Measurements from ENCODE around the gene ATAT1. TPM values are rescaled to one million over a fixed set of nuclear protein-coding genes. Genes with fewer than 3 reads are reported as not detected.
A peak's percentile ranks its signal among the peaks of the same experiment; 100 is the strongest.

ATAT1 gene
- polyA plus RNA-seq, 4 donors: 6.5 to 28.2 (median 11.6) TPM

- Histone ChIP-seq H3K36me3 (ENCODE audit: control insufficient read depth in 3 of 3, insufficient read depth in 2 of 3, low read depth in 1 of 3, low read length in 3 of 3) (peaks cover 0 to 14% (median 0%) of the 10 kb centered on the region in 3 donors), H3K4me3 (ENCODE audit: low read depth in 1 of 3, low read length in 3 of 3) (peak overlapping the region; percentile 61 to 85 (median 81)), H3K27ac (ENCODE audit: low read depth in 1 of 3, low read length in 2 of 3) (peak overlapping the region; percentile 71 to 97 (median 92)), H3K27me3 (ENCODE audit: control insufficient read depth in 3 of 3, insufficient read depth in 3 of 3, low read length in 3 of 3) (peaks cover 0 to 18% (median 0%) of the 10 kb centered on the region in 3 donors), H3K9me3 (ENCODE audit: control insufficient read depth in 2 of 2, insufficient read depth in 1 of 2, low read depth in 1 of 2, low read length in 1 of 2) (no peaks in the 10 kb centered on the region), H3K4me1 (ENCODE audit: control insufficient read depth in 3 of 3, insufficient read depth in 2 of 3, low read depth in 1 of 3, low read length in 2 of 3) (peaks cover 0 to 26% (median 4%) of the 10 kb centered on the region in 3 donors)
- WGBS, 3 donors: 0 to 2% (median 1%) methylated on average over 24 to 52 of the region's 52 CpGs
- FAIRE-seq: no peak
- DNase-seq: peak; percentile 59 to 76
Observed at GRCh38 chr6:30686908-30687658, 60.4 kb downstream of the ATAT1 start.

DNA sequence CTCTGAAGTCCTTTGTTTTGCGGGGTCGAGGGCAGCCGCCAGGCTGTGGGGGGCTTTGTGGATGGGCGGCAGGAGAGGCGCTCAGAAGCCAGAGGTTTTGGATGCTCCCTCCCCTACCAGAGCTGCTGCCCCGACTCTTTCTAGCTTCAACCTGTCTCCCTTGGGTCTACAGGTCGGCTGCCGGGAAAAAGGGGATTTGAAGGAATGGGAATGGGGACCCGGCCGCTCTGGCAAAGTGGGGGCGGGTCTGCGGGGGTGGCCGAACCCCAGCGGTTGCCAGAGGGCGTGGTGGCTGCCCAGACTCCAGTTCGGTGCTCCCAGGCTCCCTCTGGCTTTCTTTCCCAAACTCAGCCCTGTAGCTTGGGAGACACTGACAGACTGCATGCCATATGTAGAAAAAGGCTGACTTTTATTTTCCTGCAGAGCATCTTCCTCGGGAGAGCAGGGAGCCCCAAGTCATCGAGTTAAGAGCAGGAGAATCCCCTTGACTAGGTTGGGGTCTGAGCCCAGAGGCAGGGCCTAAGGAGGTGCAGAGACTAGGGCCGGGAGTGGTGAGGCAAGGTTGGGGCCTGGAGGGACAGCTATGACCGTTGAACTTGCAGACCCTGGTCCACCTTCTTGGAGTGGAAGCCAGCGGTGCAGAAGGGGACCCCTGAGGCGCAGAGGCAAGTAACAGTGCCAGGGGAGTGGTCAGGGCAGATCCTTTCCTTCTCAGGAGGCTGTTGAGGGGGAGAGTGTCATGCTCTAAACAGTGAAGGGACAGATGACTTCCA is 61.2 kb downstream of the ATAT1 start:
- peaks cover 0 to 25% (median 4%) of the 10 kb centered on the region in 3 donors for H3K4me1 ChIP-seq (ENCODE audit: control insufficient read depth in 3 of 3, insufficient read depth in 2 of 3, low read depth in 1 of 3, low read length in 2 of 3)
- no peaks in the 10 kb centered on the region for H3K9me3 ChIP-seq (ENCODE audit: control insufficient read depth in 2 of 2, insufficient read depth in 1 of 2, low read depth in 1 of 2, low read length in 1 of 2)
- H3K4me3 ChIP-seq (ENCODE audit: low read depth in 1 of 3, low read length in 3 of 3): peak overlapping the region; percentile 61 to 85 (median 81)
- peaks cover 0 to 13% (median 0%) of the 10 kb centered on the region in 3 donors for H3K36me3 ChIP-seq (ENCODE audit: control insufficient read depth in 3 of 3, insufficient read depth in 2 of 3, low read depth in 1 of 3, low read length in 3 of 3)
- peak overlapping the region; percentile 41 to 97 (median 92) for H3K27ac ChIP-seq (ENCODE audit: low read depth in 1 of 3, low read length in 2 of 3)
- peaks cover 0 to 18% (median 0%) of the 10 kb centered on the region in 3 donors for H3K27me3 ChIP-seq (ENCODE audit: control insufficient read depth in 3 of 3, insufficient read depth in 3 of 3, low read length in 3 of 3)
- no peak for DNase-seq
- FAIRE-seq: no peak
- WGBS, 3 donors: 18 to 25% (median 23%) methylated on average over 22 of the region's 22 CpGs

- H3K4me1 ChIP-seq (ENCODE audit: control insufficient read depth in 3 of 3, insufficient read depth in 2 of 3, low read depth in 1 of 3, low read length in 2 of 3): peaks cover 0 to 25% (median 4%) of the 10 kb centered on the region in 3 donors
- peak overlapping the region in 1 of 3 donors; percentile 97 for H3K27ac ChIP-seq (ENCODE audit: low read depth in 1 of 3, low read length in 2 of 3)
- H3K9me3 ChIP-seq (ENCODE audit: control insufficient read depth in 2 of 2, insufficient read depth in 1 of 2, low read depth in 1 of 2, low read length in 1 of 2): no peaks in the 10 kb centered on the region
- peaks cover 0 to 18% (median 0%) of the 10 kb centered on the region in 3 donors for H3K27me3 ChIP-seq (ENCODE audit: control insufficient read depth in 3 of 3, insufficient read depth in 3 of 3, low read length in 3 of 3)
- no peak for DNase-seq
- H3K4me3 ChIP-seq (ENCODE audit: low read depth in 1 of 3, low read length in 3 of 3): no peak overlapping the region
- 82 to 87% (median 86%) methylated on average over 8 to 9 of the region's 9 CpGs for WGBS, 3 donors
- FAIRE-seq: no peak
- H3K36me3 ChIP-seq (ENCODE audit: control insufficient read depth in 3 of 3, insufficient read depth in 2 of 3, low read depth in 1 of 3, low read length in 3 of 3): peaks cover 0 to 10% (median 0%) of the 10 kb centered on the region in 3 donors
Observed at GRCh38 chr6:30688569-30688968, 61.9 kb downstream of the ATAT1 start.

- 81 to 85% (median 84%) methylated on average over 11 of the region's 11 CpGs for WGBS, 3 donors
- Histone ChIP-seq H3K36me3 (ENCODE audit: control insufficient read depth in 3 of 3, insufficient read depth in 2 of 3, low read depth in 1 of 3, low read length in 3 of 3) (peaks cover 0 to 6% (median 0%) of the 10 kb centered on the region in 3 donors), H3K4me3 (ENCODE audit: low read depth in 1 of 3, low read length in 3 of 3) (no peak overlapping the region), H3K4me1 (ENCODE audit: control insufficient read depth in 3 of 3, insufficient read depth in 2 of 3, low read depth in 1 of 3, low read length in 2 of 3) (peaks cover 0 to 25% (median 4%) of the 10 kb centered on the region in 3 donors), H3K27ac (ENCODE audit: low read depth in 1 of 3, low read length in 2 of 3) (peak overlapping the region in 1 of 3 donors; percentile 85), H3K27me3 (ENCODE audit: control insufficient read depth in 3 of 3, insufficient read depth in 3 of 3, low read length in 3 of 3) (peaks cover 0 to 18% (median 0%) of the 10 kb centered on the region in 3 donors), H3K9me3 (ENCODE audit: control insufficient read depth in 2 of 2, insufficient read depth in 1 of 2, low read depth in 1 of 2, low read length in 1 of 2) (no peaks in the 10 kb centered on the region)
- FAIRE-seq (no peak), DNase-seq (no peak)
Observed at GRCh38 chr6:30689022-30689865, 62.6 kb downstream of the ATAT1 start.

DNA sequence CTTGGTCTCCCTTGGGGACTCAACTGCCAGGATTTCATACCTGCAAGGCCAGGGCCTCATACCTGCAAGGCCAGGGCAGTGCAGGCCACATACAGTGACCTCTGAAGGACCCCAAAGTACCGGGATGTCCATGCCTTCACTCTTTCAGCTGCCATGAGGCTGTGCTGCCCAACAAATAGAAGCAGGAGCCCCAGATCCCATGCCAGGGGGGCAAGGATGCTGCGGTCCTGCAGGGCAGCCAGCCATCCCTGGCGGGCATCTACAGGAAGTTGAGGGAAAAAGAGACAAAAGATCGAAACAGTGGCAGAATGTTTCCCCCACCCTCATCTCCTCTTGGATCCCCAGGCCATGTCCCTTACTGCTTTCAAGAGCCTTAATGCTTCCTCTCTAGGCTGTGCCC is 63.3 kb downstream of the ATAT1 start:
- no peak for FAIRE-seq
- DNase-seq: no peak
- Histone ChIP-seq H3K4me3 (ENCODE audit: low read depth in 1 of 3, low read length in 3 of 3) (peak overlapping the region in 1 of 3 donors; percentile 73), H3K9me3 (ENCODE audit: control insufficient read depth in 2 of 2, insufficient read depth in 1 of 2, low read depth in 1 of 2, low read length in 1 of 2) (no peaks in the 10 kb centered on the region), H3K27ac (ENCODE audit: low read depth in 1 of 3, low read length in 2 of 3) (peak overlapping the region in 2 of 3 donors; percentile 76 to 85), H3K27me3 (ENCODE audit: control insufficient read depth in 3 of 3, insufficient read depth in 3 of 3, low read length in 3 of 3) (peaks cover 0 to 18% (median 0%) of the 10 kb centered on the region in 3 donors), H3K36me3 (ENCODE audit: control insufficient read depth in 3 of 3, insufficient read depth in 2 of 3, low read depth in 1 of 3, low read length in 3 of 3) (peaks cover 0 to 6% (median 0%) of the 10 kb centered on the region in 3 donors), H3K4me1 (ENCODE audit: control insufficient read depth in 3 of 3, insufficient read depth in 2 of 3, low read depth in 1 of 3, low read length in 2 of 3) (peaks cover 0 to 25% (median 4%) of the 10 kb centered on the region in 3 donors)
- WGBS, 3 donors: 43 to 77% (median 52%) methylated on average over 4 of the region's 4 CpGs

DNA sequence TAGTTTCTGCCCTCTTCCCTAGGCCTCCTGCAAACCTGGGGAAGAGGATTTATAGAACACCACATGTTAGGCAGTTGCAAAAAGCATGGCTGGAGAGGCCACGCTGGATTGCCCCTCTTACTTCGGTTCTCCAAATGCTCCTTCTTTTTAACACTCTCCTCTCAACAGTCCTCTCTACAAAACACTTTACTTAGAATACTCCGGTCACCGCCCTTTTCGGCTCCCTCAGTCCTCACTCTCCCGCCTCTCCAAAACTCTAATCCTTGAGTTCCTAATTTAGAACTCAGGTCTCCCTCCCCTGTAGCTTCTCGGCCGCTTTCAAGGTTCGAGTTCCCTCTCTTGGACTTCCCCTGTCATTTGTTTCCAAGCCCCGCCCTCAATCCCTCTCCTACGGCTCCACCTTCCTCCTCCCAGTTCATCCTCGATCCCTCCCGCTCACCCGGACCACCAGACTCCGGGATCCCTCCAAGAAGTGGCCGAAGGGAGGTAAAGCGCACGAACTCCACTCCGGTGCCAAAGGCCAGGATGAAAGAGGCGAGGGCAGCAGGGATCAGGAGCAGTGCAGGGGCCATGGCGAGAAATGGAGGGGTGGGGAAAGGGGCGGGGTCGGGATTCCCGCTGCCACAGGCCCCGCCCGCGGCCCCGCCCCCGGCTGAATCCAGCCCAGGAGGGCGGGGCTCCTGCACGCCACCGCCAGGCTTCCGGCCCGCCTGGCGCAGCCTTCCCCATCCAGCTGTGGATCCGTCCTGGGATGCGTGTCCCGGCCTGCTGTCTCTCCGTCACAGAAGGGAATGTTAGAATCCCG is 63.9 kb downstream of the ATAT1 start, which contains the start of gene NRM:
TSS of gene NRM (minus strand) at position 582 of the 805 bp plus-strand sequence. CDS start at position 572, 10 bp downstream.
- no peaks in the 10 kb centered on the region for H3K9me3 ChIP-seq (ENCODE audit: control insufficient read depth in 2 of 2, insufficient read depth in 1 of 2, low read depth in 1 of 2, low read length in 1 of 2)
- WGBS, 3 donors: 0 to 2% (median 1%) methylated on average over 38 to 40 of the region's 40 CpGs
- peaks cover 0 to 25% (median 4%) of the 10 kb centered on the region in 3 donors for H3K4me1 ChIP-seq (ENCODE audit: control insufficient read depth in 3 of 3, insufficient read depth in 2 of 3, low read depth in 1 of 3, low read length in 2 of 3)
- peak within 1 kb of the TSS; percentile 35 to 85 (median 76) for H3K27ac ChIP-seq (ENCODE audit: low read depth in 1 of 3, low read length in 2 of 3)
- no peak for FAIRE-seq
- peak within 1 kb of the TSS; percentile 49 to 73 (median 52) for H3K4me3 ChIP-seq (ENCODE audit: low read depth in 1 of 3, low read length in 3 of 3)
- H3K27me3 ChIP-seq (ENCODE audit: control insufficient read depth in 3 of 3, insufficient read depth in 3 of 3, low read length in 3 of 3): peaks cover 0 to 16% (median 0%) of the 10 kb centered on the region in 3 donors
- DNase-seq: peak; percentile 87 to 94
- peaks cover 0 to 1% (median 0%) of the 10 kb centered on the region in 3 donors for H3K36me3 ChIP-seq (ENCODE audit: control insufficient read depth in 3 of 3, insufficient read depth in 2 of 3, low read depth in 1 of 3, low read length in 3 of 3)

DNA sequence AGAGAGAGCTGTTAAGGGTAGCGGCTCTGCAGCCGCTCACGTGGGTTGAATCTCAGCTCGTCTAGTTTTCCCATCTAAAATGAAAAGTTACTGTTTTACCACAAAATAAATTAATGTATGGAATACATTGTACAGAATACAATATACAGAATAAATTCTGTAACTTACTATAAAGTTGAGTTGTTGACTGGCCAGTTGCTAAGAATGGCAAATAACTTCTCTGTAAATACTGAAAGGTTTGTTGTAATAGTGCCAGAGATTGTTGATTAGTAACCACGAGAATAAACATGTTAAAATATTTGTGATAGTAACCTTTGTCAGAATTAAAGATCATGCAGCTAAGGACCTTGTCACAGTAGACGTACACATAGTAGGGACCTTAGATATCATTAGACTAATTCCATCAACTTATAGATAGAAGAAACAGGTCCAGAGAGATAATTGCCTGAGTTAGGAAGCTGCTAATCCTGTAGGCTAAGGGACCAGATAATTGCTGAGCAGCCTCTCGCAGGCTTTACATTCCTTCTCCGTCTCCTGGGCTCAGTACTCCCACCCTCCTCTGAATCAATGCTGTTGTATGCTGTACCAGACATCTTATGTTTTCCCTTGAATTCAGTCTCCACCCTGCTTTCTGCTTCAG is 64.7 kb downstream of the ATAT1 start:
- Histone ChIP-seq H3K4me1 (ENCODE audit: control insufficient read depth in 3 of 3, insufficient read depth in 2 of 3, low read depth in 1 of 3, low read length in 2 of 3) (peaks cover 0 to 18% (median 4%) of the 10 kb centered on the region in 3 donors), H3K36me3 (ENCODE audit: control insufficient read depth in 3 of 3, insufficient read depth in 2 of 3, low read depth in 1 of 3, low read length in 3 of 3) (no peaks in the 10 kb centered on the region), H3K4me3 (ENCODE audit: low read depth in 1 of 3, low read length in 3 of 3) (peak overlapping the region; percentile 49 to 73 (median 52)), H3K27ac (ENCODE audit: low read depth in 1 of 3, low read length in 2 of 3) (peak overlapping the region in 2 of 3 donors; percentile 60 to 77), H3K9me3 (ENCODE audit: control insufficient read depth in 2 of 2, insufficient read depth in 1 of 2, low read depth in 1 of 2, low read length in 1 of 2) (no peaks in the 10 kb centered on the region), H3K27me3 (ENCODE audit: control insufficient read depth in 3 of 3, insufficient read depth in 3 of 3, low read length in 3 of 3) (peaks cover 0 to 10% (median 0%) of the 10 kb centered on the region in 3 donors)
- WGBS, 3 donors: 15 to 23% (median 15%) methylated on average over 8 of the region's 8 CpGs
- no peak for DNase-seq
- no peak for FAIRE-seq
